Jurkat, Clone E6-1 (cell line): ENCODE data around the gene SLC39A3.
A peak's percentile ranks its signal among the peaks of the same experiment; 100 is the strongest.

Source experiments
- DNase-seq: peaks from one replicate; pipeline ENCODE4 v3.0.0-alpha.2; 2011; ENCODE audit warnings: low read depth, low spot score
- H3K4me3 ChIP-seq: 2 replicates; pipeline ENCODE4 v1.5.1; 2011; ENCODE audit warnings: mild to moderate bottlenecking, low read length, control low read depth, moderate library complexity

Gene SLC39A3

DNA sequence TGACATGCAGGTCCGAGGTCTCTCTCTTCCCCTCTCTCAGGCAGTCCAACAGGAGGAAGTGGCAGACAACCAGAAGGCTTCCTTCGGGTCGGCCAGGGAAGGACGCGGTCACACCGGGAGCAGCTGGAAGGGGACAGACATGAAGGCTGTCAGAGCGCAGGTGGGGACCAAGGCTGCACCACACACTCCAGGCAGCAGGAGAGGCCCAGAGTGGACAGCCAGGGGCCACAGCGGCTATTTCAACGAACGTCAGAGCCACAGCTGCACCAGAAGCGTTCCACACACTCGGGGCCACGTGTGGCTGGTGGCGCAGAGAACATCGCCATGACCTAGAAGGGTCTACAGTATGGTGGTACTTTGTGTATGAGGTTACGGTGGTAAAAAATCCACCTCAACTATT lies 16.0 kb upstream of the SLC39A3 start:
- H3K4me3 ChIP-seq = no peak overlapping the region
- no peak for DNase-seq

DNA sequence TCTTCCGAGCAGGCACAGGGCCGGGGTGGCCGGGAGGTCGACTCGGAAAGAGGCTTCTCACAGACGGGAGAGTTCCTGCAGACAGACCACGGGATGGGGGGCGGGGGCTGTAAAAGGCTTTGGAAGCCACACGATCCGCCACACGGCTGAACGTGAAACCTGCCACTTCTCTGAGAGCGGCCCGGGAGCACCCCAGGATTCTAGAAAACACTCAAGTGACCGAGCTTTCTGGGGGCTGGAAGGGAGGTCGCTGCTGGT lies 15.6 kb upstream of the SLC39A3 start:
- DNase-seq = no peak
- no peak overlapping the region for H3K4me3 ChIP-seq

DNA sequence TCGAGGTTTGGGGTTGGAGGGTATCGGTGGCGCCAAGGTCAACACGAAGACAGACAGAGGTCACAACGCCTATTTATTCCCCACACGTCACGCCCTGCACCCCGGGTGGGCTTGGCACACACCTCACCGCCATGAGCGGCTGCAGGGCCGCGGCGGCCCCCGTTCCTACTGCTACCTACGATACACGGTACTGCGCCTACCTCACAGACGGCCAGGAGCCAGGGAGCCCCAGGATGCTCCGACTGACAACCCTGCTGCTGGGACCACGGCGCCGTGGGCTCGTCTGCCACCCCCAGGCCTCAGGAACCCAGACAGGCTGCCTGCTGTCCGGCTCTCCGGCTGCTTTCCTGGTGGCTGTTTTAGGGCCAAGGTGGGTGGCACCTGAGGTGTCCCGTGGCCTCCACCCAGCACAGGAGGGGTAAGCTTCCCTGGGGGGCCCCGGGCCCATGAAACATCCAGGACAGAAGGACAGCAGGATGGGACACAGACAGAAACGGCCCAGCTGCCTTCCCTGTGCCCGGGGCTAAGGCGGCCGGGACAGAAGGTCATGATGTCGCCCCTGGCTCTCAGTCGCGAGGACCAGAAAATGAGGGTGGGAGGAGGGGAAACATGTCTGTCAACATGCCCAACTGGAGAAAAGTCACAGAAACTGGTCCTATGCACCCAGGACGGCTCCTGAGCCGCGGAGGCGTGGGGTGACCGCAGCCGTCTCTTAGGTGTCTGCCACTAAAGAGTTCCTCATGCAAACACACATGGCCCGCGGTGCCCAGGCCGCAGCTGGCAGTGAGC lies 15.0 kb upstream of the SLC39A3 start:
- no peak overlapping the region for H3K4me3 ChIP-seq
- DNase-seq = no peak

DNA sequence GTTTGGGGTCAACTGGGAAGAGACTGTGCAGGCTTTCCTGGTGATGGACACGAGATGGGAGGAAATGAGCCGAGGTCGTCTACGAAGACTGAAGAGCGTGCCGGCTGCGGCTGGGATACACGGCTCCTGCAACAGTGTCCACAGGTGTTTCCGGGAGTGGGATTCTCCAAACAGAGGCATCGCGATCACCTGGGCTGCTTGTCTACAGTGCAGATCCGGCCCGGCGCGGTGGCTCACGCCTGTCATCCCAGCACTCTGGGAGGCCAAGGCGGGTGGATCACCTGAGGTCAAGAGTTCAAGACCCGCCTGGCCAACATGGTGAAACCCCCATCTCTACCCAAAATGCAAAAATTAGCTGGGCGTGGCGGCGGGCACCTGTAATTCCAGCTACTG lies 11.6 kb upstream of the SLC39A3 start:
- no peak for DNase-seq
- H3K4me3 ChIP-seq = no peak overlapping the region

DNA sequence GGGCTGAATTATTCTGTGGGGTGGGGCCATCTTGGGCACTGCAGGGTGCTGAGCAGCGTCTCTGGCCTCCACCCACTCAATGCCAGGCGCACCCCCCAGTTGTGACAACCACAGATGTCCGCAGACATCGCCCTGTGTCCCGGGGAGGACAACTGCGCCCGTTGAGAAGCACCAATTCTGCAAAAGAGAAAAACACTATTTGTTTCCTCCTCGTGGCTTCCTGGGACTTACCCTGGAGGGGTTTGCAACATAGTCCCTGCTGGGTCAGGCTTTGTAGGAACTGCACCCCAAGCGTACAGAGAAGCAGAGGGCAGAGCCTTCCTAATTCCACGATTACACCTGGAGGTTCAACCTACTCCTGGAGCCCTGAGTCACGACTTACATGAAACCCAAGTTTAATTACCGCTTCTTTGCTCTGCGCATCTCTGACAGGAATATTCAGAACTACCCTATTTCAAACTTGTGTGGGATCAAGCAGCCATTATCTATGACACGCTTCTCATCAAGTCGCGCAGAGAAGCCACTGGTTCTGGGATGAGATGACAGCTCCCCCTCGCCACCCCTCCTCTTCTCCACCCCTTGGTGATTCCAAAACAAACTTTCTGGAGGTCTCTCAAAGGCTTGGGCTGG lies 11.1 kb upstream of the SLC39A3 start:
- no peak for DNase-seq
- H3K4me3 ChIP-seq = no peak overlapping the region

DNA sequence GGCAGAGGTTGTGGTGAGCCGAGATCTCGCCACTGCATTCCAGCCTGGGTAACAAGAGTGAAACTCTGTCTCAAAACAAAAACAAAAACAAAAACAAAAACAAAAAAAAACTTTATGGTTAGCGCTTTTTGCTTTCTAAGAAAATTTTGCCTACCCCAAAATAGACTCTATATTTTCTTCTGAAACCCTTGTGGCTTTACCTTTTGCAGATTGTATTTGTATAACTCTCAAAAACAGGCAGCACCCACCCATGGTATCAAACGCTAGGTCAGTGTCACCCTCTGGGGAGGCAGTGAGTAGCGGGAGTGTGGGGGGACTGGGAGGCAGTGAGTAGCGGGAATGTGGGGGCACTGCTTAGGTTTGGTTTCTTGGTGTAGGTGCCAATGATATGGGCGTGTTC lies 7.5 kb upstream of the SLC39A3 start:
- no peak overlapping the region for H3K4me3 ChIP-seq
- DNase-seq = no peak

DNA sequence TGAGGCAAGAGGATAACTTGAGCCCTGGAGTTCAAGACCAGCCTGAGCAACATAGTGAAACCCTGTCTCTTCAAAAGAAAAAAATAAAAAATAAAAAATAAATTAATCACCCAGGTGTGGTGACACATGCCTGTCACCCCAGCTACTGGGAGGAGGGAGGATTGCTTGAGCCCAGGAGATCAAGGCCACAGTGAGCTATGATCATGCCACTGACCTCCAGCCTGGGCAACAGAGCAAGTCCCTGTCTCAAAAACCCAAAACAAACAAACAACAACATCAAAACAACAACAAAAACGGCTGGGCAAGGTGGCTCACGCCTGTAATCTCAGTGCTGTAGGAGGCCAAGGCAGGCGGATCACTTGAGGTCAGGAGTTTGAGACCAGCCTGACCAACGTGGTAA lies 4.3 kb upstream of the SLC39A3 start:
- no peak for DNase-seq
- H3K4me3 ChIP-seq = no peak overlapping the region

DNA sequence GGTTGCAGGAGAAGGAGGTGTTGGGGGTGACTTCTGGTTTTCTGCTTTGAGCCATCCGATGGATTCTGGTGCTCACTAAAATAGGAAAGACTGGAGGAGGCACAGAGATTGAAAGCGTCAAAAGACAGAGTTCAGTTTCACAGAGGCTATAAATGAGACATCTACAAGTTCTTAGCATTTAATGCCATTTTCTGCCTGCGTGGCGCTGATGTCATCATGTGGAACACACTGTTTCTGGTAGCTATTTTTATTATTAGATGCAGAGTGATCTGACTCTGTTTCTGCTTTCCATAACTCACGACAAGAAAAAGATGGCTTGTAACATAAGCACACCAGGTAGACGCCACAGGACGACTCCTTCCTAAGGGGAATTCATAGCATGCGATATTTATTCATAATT lies 3.3 kb upstream of the SLC39A3 start:
- DNase-seq = no peak
- no peak overlapping the region for H3K4me3 ChIP-seq

DNA sequence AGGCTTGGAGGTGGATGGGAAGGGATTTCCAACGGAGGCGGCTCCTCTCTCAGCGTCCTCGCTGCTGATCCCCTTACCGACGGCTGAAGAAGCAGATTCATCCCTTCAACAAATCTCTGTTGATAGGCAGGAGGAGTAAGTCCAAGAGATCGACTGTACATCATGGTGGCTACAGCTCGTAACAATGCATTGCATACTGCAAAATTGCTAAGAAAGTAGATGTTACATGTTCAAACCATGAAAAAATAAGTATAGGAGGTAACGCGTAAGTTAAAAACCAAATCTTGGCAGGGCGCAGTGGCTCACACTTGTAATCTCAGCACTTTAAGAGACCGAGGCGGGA lies 468 bp upstream of the SLC39A3 start:
- peak overlapping the region; percentile 20; the same call in 1 of the 2 replicates for H3K4me3 ChIP-seq
- peak; percentile 4 for DNase-seq

DNA sequence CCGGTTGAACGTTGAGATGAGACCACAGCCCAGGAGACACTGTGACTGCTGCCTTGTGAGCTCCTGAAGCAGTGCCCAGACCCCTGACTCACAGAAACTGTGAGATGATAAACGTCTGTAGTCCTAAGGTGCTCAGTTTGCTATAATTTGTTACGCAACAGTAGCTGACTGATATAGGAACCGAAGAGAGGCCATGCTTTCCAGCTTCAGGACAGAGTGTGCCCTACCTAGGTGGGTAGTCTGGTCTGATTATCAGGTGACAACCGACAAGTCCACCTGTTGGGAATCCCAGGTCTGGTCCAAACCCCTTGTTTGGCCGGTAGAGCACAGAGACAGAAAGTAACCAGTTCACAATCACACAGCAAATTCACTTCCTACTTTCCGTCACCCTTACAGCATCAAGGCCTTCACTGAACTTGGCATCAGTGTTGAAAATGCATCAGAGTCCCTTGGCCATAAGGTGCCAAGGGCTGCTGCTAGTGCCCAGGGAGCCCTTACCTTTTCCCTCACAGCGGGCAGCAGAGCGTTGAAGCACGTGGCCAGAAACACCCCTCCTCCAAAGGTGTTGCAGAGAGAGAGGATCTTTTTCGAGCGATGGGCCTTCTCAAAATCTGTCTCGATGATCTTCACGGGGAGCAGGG lies 3.1 kb downstream of the SLC39A3 start:
- no peak for DNase-seq
- H3K4me3 ChIP-seq = no peak overlapping the region

DNA sequence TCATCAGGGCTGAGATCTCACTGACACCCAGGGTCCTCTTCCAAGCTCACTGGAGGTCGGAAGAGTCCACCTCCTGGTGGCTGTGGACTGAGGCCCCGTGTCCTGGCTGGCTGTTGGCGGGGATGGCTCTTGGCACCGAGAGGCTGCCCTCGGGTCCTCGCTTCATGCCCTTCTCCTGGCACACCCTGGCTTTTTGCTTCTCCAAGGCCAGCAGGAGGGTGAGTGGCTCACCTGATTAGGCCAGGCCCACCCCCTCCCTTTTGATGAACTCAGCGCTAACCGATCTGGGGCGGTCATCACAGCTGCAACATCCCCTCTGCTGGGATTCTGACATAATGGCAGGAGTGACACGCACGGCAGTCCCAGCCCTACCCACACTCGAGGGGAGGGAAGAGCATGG lies 4.4 kb downstream of the SLC39A3 start:
- H3K4me3 ChIP-seq = no peak overlapping the region
- no peak for DNase-seq

DNA sequence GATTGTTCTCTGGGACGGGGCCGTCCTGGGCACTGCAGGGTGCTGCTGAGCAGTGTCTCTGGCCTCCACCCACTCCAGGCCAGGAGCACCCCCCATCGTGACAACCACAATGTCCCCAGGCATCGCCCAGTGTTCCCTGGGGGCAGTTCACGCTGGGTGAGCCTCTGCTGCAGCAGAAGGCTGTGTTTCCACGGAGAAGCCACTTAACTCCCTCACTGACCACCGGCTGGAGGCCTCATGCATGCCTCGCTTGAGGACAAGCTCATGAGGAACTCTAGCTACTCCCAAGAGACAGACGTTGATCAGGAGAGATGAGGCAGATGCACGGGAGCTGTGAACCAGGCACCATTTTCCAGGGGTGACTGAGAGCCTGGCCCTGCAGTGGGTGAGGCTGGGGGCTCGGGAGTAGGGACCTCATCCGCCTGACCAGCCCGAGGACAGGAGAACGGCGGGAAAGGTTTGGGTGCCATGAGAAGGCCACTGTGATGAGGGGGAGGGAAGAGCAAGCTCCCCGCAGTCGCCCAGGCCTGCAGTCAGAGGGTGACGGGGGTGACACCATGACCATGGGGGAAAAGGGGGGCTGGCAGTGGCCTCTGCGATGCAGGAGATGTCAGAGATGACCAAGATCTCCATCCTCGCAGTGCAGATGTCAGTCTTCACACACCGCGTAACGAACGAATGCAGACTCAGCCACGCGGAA lies 5.1 kb downstream of the SLC39A3 start:
- no peak overlapping the region for H3K4me3 ChIP-seq
- DNase-seq = no peak

DNA sequence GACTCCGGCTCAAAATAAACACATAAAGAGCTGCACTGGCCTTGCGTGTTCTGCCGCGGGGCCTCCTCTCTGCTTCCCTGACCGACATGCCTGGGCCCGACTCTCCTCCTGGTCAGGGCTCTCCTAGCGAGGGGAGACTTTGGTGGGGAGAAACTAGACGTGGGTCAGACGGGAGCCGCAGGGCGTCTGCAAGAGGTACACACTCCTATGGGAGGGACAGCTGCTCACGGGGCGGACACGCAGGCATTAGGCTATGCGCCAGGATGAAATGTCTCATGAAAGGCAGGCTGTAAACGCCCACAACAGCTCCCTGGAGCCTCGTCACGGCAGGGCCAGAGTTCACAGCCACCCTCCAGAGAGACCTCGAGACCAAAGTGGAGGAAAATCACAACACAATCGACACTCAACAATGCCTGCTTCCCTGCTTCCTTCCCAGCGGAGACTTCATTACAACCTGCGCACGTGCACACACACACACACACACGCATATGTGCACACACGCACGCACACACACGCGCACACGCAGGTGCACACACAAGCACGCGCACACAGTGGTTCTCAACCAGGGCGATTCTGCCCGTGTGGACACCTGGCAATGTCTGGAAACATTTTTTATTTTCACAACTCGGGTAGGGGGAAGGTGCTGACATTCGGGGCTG lies 5.8 kb downstream of the SLC39A3 start:
- H3K4me3 ChIP-seq = no peak overlapping the region
- no peak for DNase-seq

DNA sequence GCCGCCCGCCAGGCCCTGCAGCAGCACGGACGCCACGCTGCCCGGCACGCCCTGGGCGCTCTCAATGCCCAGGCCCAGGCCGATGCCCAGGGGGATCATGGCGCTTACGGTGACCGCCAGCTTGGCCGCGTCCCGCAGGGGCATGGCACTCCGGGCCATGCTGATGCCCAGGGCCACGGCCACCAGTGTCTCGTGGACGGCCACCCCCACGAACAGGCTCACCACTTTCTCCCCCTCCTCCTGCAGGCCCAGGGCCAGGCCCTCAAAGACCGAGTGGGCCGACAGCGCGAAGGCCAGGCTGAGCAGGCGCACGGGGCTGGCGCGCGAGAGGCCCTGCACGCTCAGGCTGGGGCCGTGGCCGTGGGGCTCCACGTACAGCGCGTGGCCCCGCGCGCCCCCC lies 6.9 kb downstream of the SLC39A3 start:
- H3K4me3 ChIP-seq = no peak overlapping the region
- DNase-seq = no peak

DNA sequence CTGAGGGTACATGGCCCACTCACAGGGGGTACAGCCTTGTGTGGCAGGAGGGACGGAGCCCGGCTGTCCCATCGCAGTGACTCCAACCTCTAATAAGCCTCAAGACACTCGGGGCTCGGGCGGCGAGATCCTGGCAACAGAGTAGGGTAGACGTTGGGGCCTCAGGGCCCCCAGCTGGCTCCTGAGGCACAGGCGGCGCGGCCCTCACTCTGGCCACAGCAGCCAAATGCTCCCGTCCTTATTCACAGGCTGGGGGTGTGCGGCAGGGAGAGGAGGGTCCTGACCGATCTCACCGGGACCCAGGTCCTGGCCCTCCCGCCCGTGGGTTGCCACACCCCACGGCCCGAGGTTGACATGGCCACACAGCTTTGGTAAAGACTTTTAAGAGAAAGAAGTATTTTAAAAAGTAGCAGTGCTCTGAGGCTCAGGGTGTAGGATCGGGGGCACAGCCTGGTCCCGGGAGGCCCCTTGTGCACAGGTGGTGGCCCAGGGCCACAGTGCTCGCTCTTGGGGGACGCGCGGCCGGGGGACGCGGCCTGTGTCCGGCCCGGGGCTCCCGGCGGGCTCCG lies 7.6 kb downstream of the SLC39A3 start:
- no peak for DNase-seq
- H3K4me3 ChIP-seq = no peak overlapping the region

DNA sequence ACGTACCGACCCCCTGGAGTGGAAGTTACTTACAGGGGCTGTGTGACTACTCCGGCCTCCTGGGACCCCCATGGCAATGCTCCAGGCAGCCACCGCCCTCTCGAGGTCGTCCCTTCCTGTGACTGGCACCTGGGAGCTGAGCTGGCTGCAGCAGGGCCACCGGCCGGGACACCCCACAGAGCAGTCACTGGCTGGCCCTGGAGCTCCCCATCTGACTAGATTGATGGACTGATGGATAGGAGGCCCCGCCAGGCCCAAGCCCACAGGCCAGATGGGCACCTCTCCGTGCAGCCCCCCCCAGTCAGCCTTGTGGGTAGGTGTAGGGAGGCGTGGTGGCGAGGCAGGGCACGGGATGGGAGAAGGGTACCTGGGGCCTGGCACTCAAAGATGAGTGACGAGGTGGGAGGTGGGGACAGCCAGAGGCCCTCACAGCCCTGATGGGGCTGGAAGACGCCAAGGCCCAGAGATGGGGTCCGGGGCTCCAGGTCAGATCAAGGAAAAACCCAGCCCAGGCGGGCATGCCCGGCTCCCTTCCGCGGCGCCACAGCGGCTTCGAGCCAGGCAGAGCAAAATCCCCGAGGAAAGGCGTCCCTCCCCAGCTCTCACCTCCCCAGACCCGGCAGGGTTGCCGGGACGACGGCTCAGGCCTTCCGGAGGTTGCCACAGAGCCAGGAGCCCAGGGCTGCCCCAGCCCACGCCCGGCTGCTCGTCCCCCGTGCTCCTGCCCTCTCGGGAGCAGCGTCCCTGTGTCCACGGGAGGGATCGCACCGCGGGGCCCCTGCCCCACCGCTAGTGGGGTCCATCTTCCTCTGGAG lies 8.4 kb downstream of the SLC39A3 start:
- H3K4me3 ChIP-seq = no peak overlapping the region
- no peak for DNase-seq

DNA sequence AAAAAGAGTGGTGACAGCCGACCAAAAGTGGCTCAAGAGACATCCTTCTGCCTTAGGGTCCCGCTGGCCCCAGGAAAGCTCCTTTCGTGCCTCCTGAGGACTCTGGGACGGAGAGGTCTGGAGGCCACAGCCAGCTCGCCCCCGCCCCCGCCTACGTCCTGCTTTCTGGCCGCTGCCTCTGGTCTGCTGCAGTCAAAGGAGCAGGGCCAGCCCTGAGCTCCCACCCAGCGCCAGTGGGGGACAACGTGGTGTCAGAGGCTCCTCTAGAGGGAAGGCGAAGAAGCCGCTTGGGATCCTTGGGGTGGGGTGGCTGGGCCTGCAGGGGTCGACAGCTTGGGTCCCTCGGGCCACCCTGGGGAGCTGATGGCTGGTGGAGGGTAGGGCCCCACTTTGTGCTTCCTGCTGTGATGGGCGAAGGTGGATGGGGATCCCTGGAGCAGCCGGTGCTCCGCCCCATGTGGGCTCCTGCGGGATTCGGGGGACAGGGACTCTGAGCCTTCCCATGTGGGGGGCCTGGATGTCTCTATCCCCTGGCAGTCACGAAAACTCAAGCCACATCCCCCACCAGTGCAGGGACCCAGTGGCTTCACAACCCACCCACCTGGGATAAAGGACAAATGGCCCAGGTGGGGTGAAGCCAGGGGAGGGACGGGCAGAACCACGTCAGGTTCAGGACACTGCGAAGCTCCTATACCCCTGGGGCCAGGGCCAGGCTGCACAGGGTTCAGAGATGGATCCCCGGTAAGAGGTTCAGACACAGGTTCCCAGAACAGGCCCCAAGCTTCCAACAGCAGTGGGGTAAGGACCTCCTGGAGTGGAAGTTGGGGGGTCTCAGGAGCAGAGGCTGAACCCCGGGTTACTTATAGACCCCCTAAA lies 9.6 kb downstream of the SLC39A3 start:
- no peak overlapping the region for H3K4me3 ChIP-seq
- no peak for DNase-seq
